HCT116 (cell line): ENCODE results near the gene FGB. TPM values are rescaled to one million over a fixed set of nuclear protein-coding genes. Genes with fewer than 3 reads are reported as not detected.

Experiments
- ATAC-seq: fragments of 200-7000 bp; cut with Tn5 transposase; 2 replicates; pipeline ENCODE4 v1.9.1; 2020; ENCODE audit warnings: mild to moderate bottlenecking, moderate library complexity
- BruUV-seq: library from RNA; stranded (reverse); fragments of 400-500 nt; replicated peaks from 2 replicates; lab custom pipeline; 2021; lab: Mats Ljungman, UMichigan
- CTCF ChIA-PET: fragments of 300-600 bp; sonication (Branson Sonifier 250); formaldehyde crosslinking; loops from one replicate; lab custom pipeline; 2021; ENCODE audit warnings: antibody characterized with exemption; lab: Charles Lee
- POLR2A ChIA-PET: fragments of 300-600, 350-600 bp; sonication (Branson Sonifier 250); formaldehyde crosslinking; loops from one replicate; lab custom pipeline; 2021; ENCODE audit warnings: antibody characterized with exemption; lab: Charles Lee
- RAD21 ChIA-PET, 2 experiments: fragments of 300-600 bp; sonication (Branson Sonifier 250); formaldehyde crosslinking; loops; one replicate each; lab custom pipeline; 2023; ENCODE audit warnings: low total read pairs in 2 of 2; ENCODE audit not compliant: uncharacterized antibody in 2 of 2, unreplicated experiment in 2 of 2, low non-redundant PET in 1 of 2; lab: Charles Lee
- DNase-seq: peaks from one replicate; pipeline ENCODE4 v3.0.0-alpha.2; 2010; ENCODE audit warnings: low read depth, low spot score
- H2AFZ ChIP-seq: fragments of 200-600 bp; shearing (Covaris generic), sonication (generic); 2 replicates; pipeline ENCODE4 v1.6.1; 2017; ENCODE audit warnings: low read depth, mixed run types, mixed read lengths, antibody characterized with exemption, low read length; ENCODE audit not compliant: poor library complexity, severe bottlenecking
- H3K27ac ChIP-seq: 2 replicates; pipeline ENCODE4 v1.5.1; 2012; ENCODE audit warnings: low read depth, low read length
- H3K27me3 ChIP-seq: fragments of 200-600 bp; sonication (generic); 2 replicates; pipeline ENCODE4 v1.6.1; 2016; ENCODE audit warnings: mixed run types, low read length, mixed read lengths; ENCODE audit not compliant: insufficient read depth
- H3K36me3 ChIP-seq, 2 experiments: fragments of 200-500 bp in 1 of 2; fragments of 200-600 bp in 1 of 2; sonication (Bioruptor generic) in 1 of 2; sonication (generic) in 1 of 2; 2 replicates each; pipeline versions ENCODE4 v1.5.1 to v1.6.1; 2014 to 2016; ENCODE audit warnings: low read length in 2 of 2, inconsistent platforms in 1 of 2, mixed read lengths in 1 of 2, mixed run types in 1 of 2; ENCODE audit not compliant: insufficient read depth in 2 of 2, control insufficient read depth in 1 of 2
- H3K4me1 ChIP-seq, 2 experiments: fragments of 200-600 bp in 1 of 2; sonication (generic) in 1 of 2; 2 replicates each; pipeline versions ENCODE4 v1.5.1 to v1.6.1; 2012 to 2017; ENCODE audit warnings: low read length in 2 of 2, inconsistent platforms in 1 of 2, mild to moderate bottlenecking in 1 of 2, mixed read lengths in 1 of 2, mixed run types in 1 of 2, moderate library complexity in 1 of 2; ENCODE audit not compliant: insufficient read depth in 2 of 2, control insufficient read depth in 1 of 2
- H3K4me2 ChIP-seq: fragments of 200-600 bp; sonication (generic); 2 replicates; pipeline ENCODE4 v1.6.1; 2017; ENCODE audit warnings: mixed run types, low read length, mixed read lengths
- H3K4me3 ChIP-seq, 2 experiments: fragments of 200-600 bp in 1 of 2; sonication (generic) in 1 of 2; replicated peaks in 1 of 2; 2 replicates each; pipeline ENCODE4 v1.5.1; 2011 to 2016; ENCODE audit warnings: low read length in 2 of 2, control low read depth in 1 of 2, low read depth in 1 of 2, mild to moderate bottlenecking in 1 of 2, mixed read lengths in 1 of 2, mixed run types in 1 of 2
- H3K79me2 ChIP-seq: fragments of 200-600 bp; sonication (generic); 2 replicates; pipeline ENCODE4 v1.6.1; 2017; ENCODE audit warnings: mild to moderate bottlenecking, mixed run types, low read length, moderate library complexity, mixed read lengths; ENCODE audit not compliant: insufficient read depth
- H3K9ac ChIP-seq: fragments of 200-600 bp; sonication (generic); 2 replicates; pipeline ENCODE4 v1.6.1; 2016; ENCODE audit warnings: low read length, mixed read lengths
- H3K9me2 ChIP-seq: fragments of 200-600 bp; sonication (generic), shearing (Covaris generic); 2 replicates; pipeline ENCODE4 v1.6.1; 2017; ENCODE audit warnings: mixed run types, mild to moderate bottlenecking, moderate library complexity; ENCODE audit not compliant: insufficient read depth
- H3K9me3 ChIP-seq, 2 experiments: fragments of 200-500 bp in 1 of 2; fragments of 200-600 bp in 1 of 2; sonication (Bioruptor generic) in 1 of 2; sonication (generic) in 1 of 2; 2 replicates each; pipeline ENCODE4 v1.6.1; 2014 to 2017; ENCODE audit warnings: low read length in 2 of 2, mixed read lengths in 2 of 2, inconsistent platforms in 1 of 2, low read depth in 1 of 2, mild to moderate bottlenecking in 1 of 2, mixed run types in 1 of 2, moderate library complexity in 1 of 2; ENCODE audit not compliant: control insufficient read depth in 1 of 2, insufficient read depth in 1 of 2
- H4K20me1 ChIP-seq: fragments of 200-600 bp; sonication (generic), shearing (Covaris generic); 2 replicates; pipeline ENCODE4 v1.6.1; 2017; ENCODE audit warnings: mixed run types, mild to moderate bottlenecking, moderate library complexity; ENCODE audit not compliant: insufficient read depth
- ATF3 ChIP-seq: IDR thresholded peaks from 2 replicates; pipeline ENCODE4 v1.6.1; 2012
- CBX3 ChIP-seq: IDR thresholded peaks from 2 replicates; pipeline ENCODE4 v1.6.1; 2012; ENCODE audit warnings: low read depth
- CEBPB ChIP-seq: IDR thresholded peaks from 2 replicates; pipeline ENCODE4 v1.6.1; 2012; ENCODE audit warnings: low read depth
- CTCF ChIP-seq, 3 experiments: fragments of 200-600 bp in 1 of 3; sonication (generic) in 1 of 3; IDR thresholded peaks in 2 of 3; conservative IDR thresholded peaks in 1 of 3; 2 replicates each; pipeline ENCODE4 v1.5.1; 2012 to 2017; ENCODE audit warnings: low read depth in 2 of 3, low read length in 2 of 3, antibody characterized with exemption in 1 of 3, borderline replicate concordance in 1 of 3, control low read depth in 1 of 3, mild to moderate bottlenecking in 1 of 3, mixed read lengths in 1 of 3, mixed run types in 1 of 3, moderate library complexity in 1 of 3; ENCODE audit not compliant: insufficient read depth in 1 of 3
- EGR1 ChIP-seq: IDR thresholded peaks from 2 replicates; pipeline ENCODE4 v1.6.1; 2012; ENCODE audit warnings: low read depth
- POLR2A ChIP-seq: IDR thresholded peaks from 2 replicates; pipeline ENCODE4 v1.7.0; 2011; ENCODE audit warnings: borderline replicate concordance; ENCODE audit not compliant: insufficient read depth, insufficient read length; ENCODE audit errors: extremely low read depth
- POLR2AphosphoS5 ChIP-seq: IDR thresholded peaks from 2 replicates; pipeline ENCODE4 v1.6.1; 2011; ENCODE audit warnings: mild to moderate bottlenecking, low read depth, low read length, moderate library complexity
- SIN3A ChIP-seq: IDR thresholded peaks from 2 replicates; pipeline ENCODE4 v1.6.1; 2012; ENCODE audit warnings: low read depth
- SRF ChIP-seq: IDR thresholded peaks from 2 replicates; pipeline ENCODE4 v1.6.1; 2012; ENCODE audit warnings: low read depth
- TCF7L2 ChIP-seq: IDR thresholded peaks from 2 replicates; pipeline ENCODE4 v1.7.0; 2011; ENCODE audit warnings: borderline replicate concordance, inconsistent platforms; ENCODE audit not compliant: insufficient read depth, insufficient read length; ENCODE audit errors: extremely low read depth
- YY1 ChIP-seq: IDR thresholded peaks from 2 replicates; pipeline ENCODE4 v1.6.1; 2011; ENCODE audit warnings: low read length, low read depth, moderate library complexity, mild to moderate bottlenecking; ENCODE audit not compliant: insufficient replicate concordance; ENCODE audit errors: extremely low read depth
- ZFX ChIP-seq: fragments of 450-650 bp; IDR thresholded peaks from 2 replicates; pipeline ENCODE4 v1.6.1; 2017
- ZNF274 ChIP-seq: fragments of 200-500 bp; sonication (Bioruptor generic); IDR thresholded peaks from 2 replicates; pipeline ENCODE4 v1.6.1; 2014; ENCODE audit warnings: mild to moderate bottlenecking, low read depth, low read length, inconsistent platforms
- intact Hi-C: fragments of 100-400 bp; cut with micrococcal nuclease; formaldehyde crosslinking; loops from 2 replicates; pipeline ENCODE4 v1.10.0; 2022
- total RNA-seq: library from RNA; stranded (reverse); gene quantifications from one replicate; pipeline ENCODE4 v1.2.1, GENCODE V29; 2021; ENCODE audit not compliant: unreplicated experiment
- TF ChIP-seq, protein P1 (sequence below): IDR thresholded peaks from 2 replicates; pipeline ENCODE4 v1.6.1; 2012

The FGB gene
- total RNA-seq, 1 experiment from 2014 or later = 2.0 TPM

- Histone ChIP-seq H3K79me2 (peaks cover 45% of the 10 kb centered on the region), H3K4me2 (peak within 1 kb of the TSS; percentile 84), H3K4me3 (peak within 1 kb of the TSS; percentile 95 to 99), H3K9ac (peak within 1 kb of the TSS; percentile 79), H3K27me3 (no peaks in the 10 kb centered on the region), H3K36me3 (peaks cover 17 to 21% of the 10 kb centered on the region in 2 experiments), H3K9me3 (no peaks in the 10 kb centered on the region), H2AFZ (peak within 1 kb of the TSS; percentile 63), H3K4me1 (peaks cover 2 to 12% of the 10 kb centered on the region in 2 experiments; a peak in 3 of 4 replicates), H3K9me2 (no peaks in the 10 kb centered on the region), H3K27ac (peak within 1 kb of the TSS; percentile 49), H4K20me1 (no peaks in the 10 kb centered on the region)
- ChIA-PET CTCF (interaction anchor here (0.9 to 6.4 kb wide), 6 partner anchors 9 to 765 kb away, joined by 3 to 175 read pairs (median 6); no protein-coding TSS in a partner anchor), RAD21 (interaction anchor here (0.7 to 1.1 kb wide), 2 partner anchors 69 to 1224 kb away, joined by 3 to 4 read pairs; no protein-coding TSS in a partner anchor), POLR2A (interaction anchor here (0.6 to 2.0 kb wide), 6 partner anchors 9 to 194 kb away, joined by 3 to 6 read pairs (median 3); partner anchors contain the start of gene LRAT)
- TF ChIP-seq POLR2AphosphoS5 = peak; percentile 97
- TF ChIP-seq CBX3 = 0 out of 2 replicates have a peak, but pooled peaks have one; percentile 13
- no peak; the same call in 1 of the 2 replicates for TF ChIP-seq ATF3
- TF ChIP-seq YY1 = peak; percentile 63
- 0 out of 2 replicates have a peak, but pooled peaks have one; percentile 22 for TF ChIP-seq ZFX
- TF ChIP-seq TCF7L2 = peak; percentile 13
- no peak for TF ChIP-seq SRF
- TF ChIP-seq ZNF274 = no peak
- peak; percentile 81 for TF ChIP-seq POLR2A
- TF ChIP-seq SIN3A = peak; percentile 64
- TF ChIP-seq, protein P1, sequence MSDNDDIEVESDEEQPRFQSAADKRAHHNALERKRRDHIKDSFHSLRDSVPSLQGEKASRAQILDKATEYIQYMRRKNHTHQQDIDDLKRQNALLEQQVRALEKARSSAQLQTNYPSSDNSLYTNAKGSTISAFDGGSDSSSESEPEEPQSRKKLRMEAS = 0 out of 2 replicates have a peak, but pooled peaks have one; percentile 26
- TF ChIP-seq CEBPB = peak; percentile 62
- no peak for TF ChIP-seq EGR1
- 0 out of 6 replicates have a peak, but pooled peaks of 1 of the 3 experiments have one; percentile 15 for TF ChIP-seq CTCF (IDR thresholded peaks at IDR 0.05 in 2 of 3, conservative IDR thresholded peaks at IDR 0.05 in 1 of 3; ENCODE audit: borderline replicate concordance in 1 of 3, insufficient read depth in 1 of 3, low read depth in 2 of 3, low read length in 2 of 3)
- BruUV-seq = TSS peak; percentile 66
- peak; percentile 88 for DNase-seq
- intact Hi-C loops = loop anchor here (2.0 to 10.0 kb wide), 4 partner anchors 229 to 822 kb away; no protein-coding TSS in a partner anchor
- peak; percentile 93 for ATAC-seq
These were observed 12.7 kb upstream of the FGB start, which contains the start of gene PLRG1 for GRCh38 chr4:154549894-154550790. Gene PLRG1 (minus strand): TSS chr4:154550400. CDS start chr4:154550308, 92 bp downstream.
